GM08714 (cell line): ENCODE results near the gene C1orf232.

Source experiments
- H3K4me3 ChIP-seq: fragments of 200-500 bp; sonication (Bioruptor generic); 2 replicates; pipeline ENCODE4 v1.5.1; 2014; ENCODE audit warnings: mild to moderate bottlenecking, low read length, inconsistent platforms
- ZNF274 ChIP-seq: IDR thresholded peaks from 2 replicates; pipeline ENCODE4 v1.6.1; 2012; ENCODE audit warnings: mild to moderate bottlenecking, low read depth, low read length

C1orf232 gene

DNA sequence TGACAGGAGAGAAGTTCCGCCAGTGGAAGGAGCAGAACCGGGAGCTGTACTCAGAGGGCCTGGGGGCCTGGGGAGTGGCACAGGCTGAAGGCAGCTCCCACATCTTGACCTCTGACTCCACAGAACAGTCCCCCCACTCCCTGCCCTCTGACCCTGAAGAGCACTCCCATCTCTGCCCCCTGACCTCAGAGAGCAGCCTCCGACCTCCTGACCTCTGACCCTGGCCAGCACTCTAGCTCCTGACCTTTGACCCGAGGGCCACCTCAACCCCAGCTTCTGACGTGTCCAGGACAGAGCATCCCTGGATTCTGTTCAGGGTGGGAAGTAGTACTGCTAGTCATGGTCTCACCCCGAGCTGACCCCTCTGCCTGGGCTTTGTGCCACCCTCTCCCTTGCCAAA, 20.6 kb upstream of the C1orf232 start:
- H3K4me3 ChIP-seq, result no peak overlapping the region
- no peak for TF ChIP-seq ZNF274

DNA sequence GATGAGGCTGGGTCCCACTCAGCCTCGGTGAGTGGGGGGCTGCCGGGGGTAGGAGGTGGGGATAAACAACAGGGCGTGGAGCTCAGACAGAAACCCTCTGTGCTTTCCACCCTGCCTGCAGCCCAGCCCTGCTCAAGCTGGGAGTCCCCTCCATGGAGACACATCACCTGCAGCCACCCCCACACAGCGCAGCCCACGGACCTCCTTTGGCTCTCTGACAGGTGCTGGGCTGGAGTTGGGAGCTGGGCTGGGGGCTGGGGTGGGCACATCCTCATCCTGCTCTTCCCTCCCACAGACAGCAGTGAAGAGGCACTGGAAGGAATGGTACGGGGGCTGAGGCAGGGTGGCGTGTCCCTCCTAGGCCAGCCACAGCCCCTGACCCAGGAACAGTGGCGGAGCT, 19.7 kb upstream of the C1orf232 start:
- no peak overlapping the region for H3K4me3 ChIP-seq
- TF ChIP-seq ZNF274, result no peak

DNA sequence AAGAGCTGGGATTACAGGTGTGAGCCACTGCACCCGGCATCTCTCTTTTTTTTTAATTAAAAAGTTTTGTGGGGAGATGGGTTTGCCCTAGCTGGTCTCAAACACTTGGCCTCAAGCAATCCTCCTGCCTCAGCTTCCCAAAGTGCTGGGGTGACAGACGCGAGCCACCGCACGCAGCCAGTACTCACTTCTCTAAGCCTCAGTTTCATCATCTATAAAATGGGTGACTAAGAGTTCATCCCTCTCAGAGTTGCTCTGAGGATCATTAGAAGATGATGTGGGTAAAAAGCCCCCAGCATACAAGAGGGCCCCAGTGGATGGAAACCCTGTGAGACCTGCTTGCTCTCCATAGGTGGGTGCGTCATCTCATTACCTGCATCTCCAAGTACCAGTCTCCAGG, 19.1 kb upstream of the C1orf232 start:
- H3K4me3 ChIP-seq, result no peak overlapping the region
- no peak for TF ChIP-seq ZNF274

DNA sequence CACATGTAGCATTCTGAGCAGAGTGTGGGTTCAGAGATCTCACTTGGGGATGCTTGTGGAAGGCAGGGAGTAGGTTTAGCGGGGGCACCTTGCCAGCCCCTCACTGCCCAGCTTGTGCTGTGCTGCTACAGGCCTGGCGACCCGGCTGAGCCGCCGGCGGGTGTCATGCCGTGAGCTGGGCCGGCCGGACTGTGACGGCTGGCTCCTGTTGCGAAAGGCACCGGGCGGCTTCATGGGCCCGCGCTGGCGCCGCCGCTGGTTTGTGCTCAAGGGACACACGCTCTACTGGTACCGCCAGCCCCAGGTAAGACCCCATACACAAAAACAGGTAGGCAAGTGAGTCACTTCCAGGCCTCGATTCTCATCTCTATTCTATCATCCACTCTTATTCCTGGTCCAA, 16.1 kb upstream of the C1orf232 start:
- no peak for TF ChIP-seq ZNF274
- no peak overlapping the region for H3K4me3 ChIP-seq

DNA sequence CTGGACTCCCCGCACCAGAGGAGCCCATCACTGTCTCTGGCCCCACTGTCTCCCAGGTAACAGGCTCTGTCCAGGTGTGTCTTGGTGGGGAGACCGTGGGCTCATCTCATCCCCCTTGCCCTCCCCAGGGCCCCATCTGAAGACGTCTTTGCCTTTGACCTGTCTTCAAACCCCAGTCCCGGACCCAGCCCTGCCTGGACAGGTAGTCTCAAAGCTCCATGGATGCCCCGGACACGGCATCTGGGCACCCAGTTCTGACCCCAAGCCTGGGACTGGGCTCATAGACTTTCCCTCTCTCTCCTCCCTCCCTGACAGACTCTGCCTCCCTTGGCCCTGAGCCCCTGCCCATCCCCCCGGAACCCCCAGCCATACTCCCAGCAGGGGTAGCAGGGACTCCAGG, 15.3 kb upstream of the C1orf232 start:
- H3K4me3 ChIP-seq, result no peak overlapping the region
- TF ChIP-seq ZNF274, result no peak

DNA sequence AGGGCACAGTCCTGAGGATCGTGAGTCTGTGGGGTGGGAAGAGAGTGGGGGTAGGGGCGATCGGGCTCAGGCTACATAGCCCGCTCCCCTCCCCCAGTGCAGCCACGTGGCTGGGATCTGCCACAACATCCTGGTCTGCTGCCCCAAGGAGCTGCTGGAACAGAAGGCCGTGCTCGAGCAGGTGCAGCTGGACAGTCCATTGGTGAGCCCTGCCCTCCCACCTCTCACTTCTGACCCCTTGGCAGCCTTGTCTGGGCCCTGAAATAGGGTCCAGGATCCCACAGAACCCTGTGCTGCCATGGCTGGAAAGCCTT, 13.6 kb upstream of the C1orf232 start:
- no peak overlapping the region for H3K4me3 ChIP-seq
- no peak for TF ChIP-seq ZNF274

DNA sequence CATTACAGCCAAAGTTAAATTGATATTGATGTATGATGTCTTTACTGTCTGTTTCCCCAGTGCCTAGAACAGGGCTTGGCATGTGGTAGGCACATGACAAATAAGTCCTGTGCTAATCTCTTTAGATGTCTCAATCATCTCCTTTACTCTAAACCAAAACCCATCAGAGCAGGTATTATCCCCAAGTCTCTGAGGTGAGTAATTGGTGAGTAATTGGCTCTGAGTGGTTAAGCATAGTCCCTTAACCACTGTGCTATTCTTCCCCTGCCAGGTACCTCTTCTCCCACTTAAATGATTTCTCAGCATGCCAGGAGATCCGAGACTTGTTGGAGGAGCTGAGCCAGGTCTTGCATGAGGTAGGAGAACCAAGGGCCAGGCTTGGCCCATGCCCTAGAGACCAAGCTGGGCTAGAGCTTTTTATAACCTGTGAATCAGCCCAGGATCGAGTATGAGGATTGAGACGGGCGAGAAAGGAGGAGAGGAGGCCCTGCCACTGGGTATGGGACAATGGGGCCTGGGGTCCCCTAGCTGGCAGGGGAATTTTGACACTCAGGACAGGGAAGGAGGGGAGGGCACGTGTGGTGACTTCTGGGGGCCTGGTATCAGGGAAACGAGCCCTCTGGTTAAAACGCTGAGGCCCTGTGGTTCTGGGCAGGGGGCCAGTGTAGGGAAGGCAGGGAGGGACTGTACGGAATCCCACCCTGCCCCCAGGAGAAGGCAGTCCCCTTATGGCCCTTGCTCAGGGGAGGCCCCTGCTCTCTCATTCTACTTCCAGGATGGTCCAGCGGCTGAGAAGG, 13.0 kb upstream of the C1orf232 start:
- TF ChIP-seq ZNF274, result no peak
- no peak overlapping the region for H3K4me3 ChIP-seq

DNA sequence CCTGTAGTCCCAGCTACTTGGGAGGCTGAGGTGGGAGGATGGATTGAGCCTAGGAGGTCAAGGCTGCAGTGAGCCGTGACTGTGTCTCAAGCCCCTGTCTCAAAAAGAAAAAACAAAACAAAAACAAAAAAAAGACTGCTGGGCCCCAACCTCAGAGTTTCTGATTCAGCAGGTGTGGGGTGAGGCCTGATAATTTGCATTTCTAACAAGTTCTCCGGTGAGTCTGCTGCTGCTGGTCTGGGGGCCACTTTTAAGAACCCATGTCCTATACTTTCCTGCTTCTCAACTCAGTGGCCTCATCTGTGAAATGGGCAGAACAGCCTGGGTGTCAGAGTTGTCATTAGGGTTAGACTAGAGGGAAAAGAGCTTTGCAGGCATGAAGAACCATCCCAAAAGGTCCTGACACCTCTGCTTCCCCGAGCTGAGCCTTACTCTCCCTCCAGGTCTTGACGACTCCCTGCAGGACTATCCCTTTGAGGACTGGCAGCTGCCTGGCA, 11.3 kb upstream of the C1orf232 start:
- no peak overlapping the region for H3K4me3 ChIP-seq
- TF ChIP-seq ZNF274, result no peak

DNA sequence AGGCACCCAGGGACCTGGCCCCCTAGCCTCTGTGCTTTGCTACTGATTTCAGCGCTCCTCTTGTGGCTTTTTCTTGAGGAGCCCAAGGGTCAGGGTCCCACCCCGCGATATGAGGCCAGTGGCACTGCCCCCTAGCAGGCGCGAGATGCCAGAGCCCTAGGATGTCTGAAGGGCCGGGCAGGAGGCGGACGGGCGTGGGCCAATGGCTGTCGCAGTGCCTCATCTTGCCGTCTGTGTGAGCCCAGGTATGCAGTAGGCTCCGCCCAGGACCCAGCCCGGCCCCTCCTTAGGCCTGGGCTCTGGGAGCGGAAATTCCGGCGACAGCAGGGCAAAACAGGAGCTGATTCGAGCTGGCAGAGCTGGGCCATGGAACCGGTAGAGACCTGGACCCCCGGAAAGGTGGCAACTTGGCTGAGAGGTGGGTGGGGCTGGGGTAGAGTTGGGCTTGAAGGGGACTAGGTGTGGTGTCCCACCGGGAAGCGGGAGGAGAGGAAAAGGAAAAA, 8.5 kb upstream of the C1orf232 start, which contains the start of gene CNKSR1:
Gene CNKSR1 (plus strand): TSS at position 310 of the 503 bp plus-strand sequence. CDS start 57 bp downstream, at position 367.
- no peak for TF ChIP-seq ZNF274
- H3K4me3 ChIP-seq, result no peak within 1 kb of the TSS

DNA sequence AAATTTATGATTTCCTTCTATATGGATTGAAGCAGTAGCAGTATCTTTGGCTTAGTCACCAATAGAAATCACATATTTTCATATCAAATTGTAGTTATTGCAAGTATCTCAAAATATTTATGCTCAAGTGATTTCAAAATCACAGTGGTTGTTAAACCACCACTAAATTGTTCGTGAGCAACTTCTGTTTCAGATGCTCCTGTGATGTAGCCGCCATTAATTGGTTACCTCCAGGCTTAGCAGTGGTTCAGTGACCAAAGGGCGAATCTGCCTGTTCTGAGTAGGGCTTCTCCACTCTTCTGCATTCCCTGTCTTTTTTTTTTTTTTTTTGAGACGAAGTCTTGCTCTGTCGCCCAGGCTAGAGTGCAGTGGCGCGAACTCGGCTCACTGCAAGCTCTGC, 6.6 kb upstream of the C1orf232 start:
- TF ChIP-seq ZNF274, result no peak
- H3K4me3 ChIP-seq, result no peak overlapping the region

DNA sequence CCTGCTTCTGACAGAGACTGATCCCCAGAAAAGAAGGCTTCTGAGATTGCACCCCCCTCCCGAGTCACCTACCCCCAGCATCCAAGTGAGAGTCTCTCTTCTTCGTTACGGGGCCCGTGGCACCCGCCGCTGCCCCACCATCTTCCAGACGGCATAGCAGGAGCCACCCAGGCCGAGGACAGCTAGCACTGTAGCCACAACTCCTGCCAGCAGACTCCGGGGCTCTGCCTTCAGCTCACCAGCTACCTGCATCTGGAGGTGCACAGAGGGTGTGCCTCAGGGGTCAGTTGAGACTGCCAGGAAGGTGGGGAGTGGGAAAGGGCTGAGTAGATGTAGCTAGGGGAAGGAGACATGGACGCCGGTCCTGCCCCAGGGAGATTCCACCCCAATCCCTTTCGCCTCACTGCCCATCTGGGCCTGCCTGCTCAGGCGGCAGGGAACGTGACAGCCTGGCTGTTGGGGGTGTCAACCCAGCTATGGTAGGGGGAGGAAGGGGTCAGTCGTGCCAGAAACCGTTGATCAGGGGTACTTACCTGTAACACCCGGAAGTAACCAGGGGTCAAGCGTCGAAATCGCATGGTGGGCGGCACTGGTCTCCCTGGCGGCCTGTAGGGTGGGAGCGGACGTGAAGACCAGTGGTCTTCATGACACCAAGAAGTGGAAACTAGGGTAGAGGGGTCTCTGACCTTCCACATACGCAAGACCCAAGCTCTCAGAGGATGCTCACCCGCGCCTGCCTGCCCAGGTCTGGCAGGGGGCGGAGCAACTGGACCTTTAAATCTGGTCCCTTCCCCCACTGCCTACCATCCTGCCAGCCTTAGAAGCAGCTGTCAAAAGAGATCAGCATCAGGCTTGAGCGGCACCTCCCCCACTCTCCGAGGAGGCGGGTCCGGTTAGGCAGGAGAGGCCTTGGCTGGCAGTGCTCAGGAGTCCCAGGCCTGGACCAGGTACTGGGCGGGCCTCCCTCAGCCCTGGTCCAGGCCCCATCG, 2.6 kb upstream of the C1orf232 start, which contains the start of gene ZNF593OS:
Gene ZNF593OS (minus strand): TSS at position 749 of the 989 bp plus-strand sequence. CDS start 171 bp downstream, at position 578.
- TF ChIP-seq ZNF274, result no peak
- peak within 1 kb of the TSS; percentile 83; the same call in 1 of the 2 replicates for H3K4me3 ChIP-seq

DNA sequence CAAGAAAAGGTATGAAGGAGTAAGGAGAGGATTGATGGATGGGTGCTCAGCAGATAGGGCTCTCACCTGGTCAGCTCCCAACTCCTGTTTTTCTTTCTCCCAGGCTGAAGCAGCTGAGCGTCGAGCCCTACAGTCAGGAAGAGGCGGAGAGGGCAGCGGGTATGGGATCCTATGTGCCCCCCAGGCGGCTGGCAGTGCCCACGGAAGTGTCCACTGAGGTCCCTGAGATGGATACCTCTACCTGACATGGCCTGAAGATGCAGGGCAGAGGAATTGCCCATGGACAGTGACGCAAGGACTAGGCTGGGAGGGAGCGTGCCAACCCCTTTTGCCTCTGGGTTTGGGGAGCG, 1.7 kb upstream of the C1orf232 start:
- H3K4me3 ChIP-seq, result peak overlapping the region; percentile 83
- TF ChIP-seq ZNF274, result no peak

DNA sequence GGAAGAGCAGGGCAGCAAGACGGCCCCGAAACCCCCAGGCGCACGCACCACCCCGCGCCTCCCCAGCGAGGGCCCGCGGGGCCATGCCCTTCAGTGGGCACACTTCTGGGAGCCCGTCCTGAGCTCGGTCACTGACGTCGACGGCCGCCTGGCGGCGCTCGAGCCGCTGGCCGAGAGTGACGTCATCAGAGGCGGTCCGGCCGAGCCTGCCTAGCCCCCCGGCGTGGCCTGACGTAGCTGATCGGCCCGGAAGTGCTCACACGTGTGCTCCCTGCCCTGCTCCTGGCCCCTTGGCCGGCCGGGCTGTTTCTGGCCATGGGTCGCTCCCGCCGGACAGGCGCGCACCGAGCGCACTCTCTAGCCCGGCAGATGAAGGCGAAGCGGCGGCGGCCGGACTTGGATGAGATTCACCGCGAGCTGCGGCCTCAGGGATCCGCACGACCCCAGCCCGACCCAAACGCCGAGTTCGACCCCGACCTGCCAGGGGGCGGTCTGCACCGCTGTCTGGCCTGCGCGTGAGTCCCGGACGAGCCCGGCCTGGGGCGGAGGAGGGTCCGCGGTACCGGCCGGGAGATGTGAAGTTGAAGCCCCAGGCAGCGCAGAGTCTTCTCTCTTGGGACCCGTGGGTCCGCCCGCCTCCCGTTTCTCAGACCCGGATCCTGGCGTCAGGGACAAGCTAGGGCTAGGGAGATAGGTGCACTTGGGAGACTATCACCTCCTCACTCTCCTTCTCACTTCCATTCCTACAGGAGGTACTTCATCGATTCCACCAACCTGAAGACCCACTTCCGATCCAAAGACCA, 1.1 kb upstream of the C1orf232 start, which contains the start of gene ZNF593:
Gene ZNF593 (plus strand): TSS at position 240 of the 803 bp plus-strand sequence. CDS start 76 bp downstream, at position 316.
- H3K4me3 ChIP-seq, result peak within 1 kb of the TSS; percentile 83
- TF ChIP-seq ZNF274, result no peak

DNA sequence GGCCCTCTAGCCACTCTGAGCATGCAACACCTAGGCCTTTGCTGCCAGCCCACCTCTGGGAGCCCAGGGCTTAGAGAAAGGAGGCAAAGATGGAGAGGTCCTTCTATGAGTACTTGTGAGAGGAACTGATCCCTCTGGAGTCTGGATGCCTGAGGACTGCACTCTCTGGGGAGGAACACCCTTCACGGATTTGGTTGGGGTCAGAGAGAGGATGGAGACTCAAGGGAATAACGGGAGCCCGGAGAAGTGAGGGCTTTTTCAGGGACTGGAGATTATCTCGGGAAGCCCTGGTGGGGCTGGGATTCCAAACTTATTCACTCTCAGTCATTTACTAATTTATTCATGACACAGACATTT, 413 bp upstream of the C1orf232 start:
- TF ChIP-seq ZNF274, result no peak
- no peak overlapping the region for H3K4me3 ChIP-seq
